SK-N-SH (cell line): Measurements from ENCODE around the gene KIF13A. TPM values are rescaled to one million over a fixed set of nuclear protein-coding genes. Genes with fewer than 3 reads are reported as not detected.

ENCODE experiments used
- CTCF ChIA-PET: fragments of 300-600, 350-600 bp; formaldehyde crosslinking; extraction: SDS; loops from one replicate; lab custom pipeline; 2021; lab: Yijun Ruan, JAX
- POLR2A ChIA-PET: fragments of 350-600 bp; sonication (Branson Sonifier 250); formaldehyde crosslinking; extraction: SDS; loops from one replicate; lab custom pipeline; 2020; ENCODE audit warnings: antibody characterized with exemption, inconsistent platforms; lab: Yijun Ruan, JAX
- DNase-seq: peaks from one replicate; pipeline ENCODE4 v3.0.0; 2012
- H2AFZ ChIP-seq: fragments of 200-600 bp; sonication (generic); 2 replicates; pipeline ENCODE4 v1.8.1; 2016; ENCODE audit warnings: antibody characterized with exemption, mild to moderate bottlenecking, low read depth
- H3F3A ChIP-seq: fragments of 200-600 bp; sonication (generic); replicated peaks from 2 replicates; pipeline ENCODE3; 2016; ENCODE audit warnings: antibody characterized with exemption, mild to moderate bottlenecking; ENCODE audit not compliant: insufficient read depth
- H3K27ac ChIP-seq, 2 experiments: fragments of 200-500 bp in 1 of 2; fragments of 200-600 bp in 1 of 2; sonication (Bioruptor generic) in 1 of 2; sonication (generic), shearing (Covaris generic) in 1 of 2; 2 replicates each; pipeline versions ENCODE4 v1.5.1 to v1.6.1; 2014 to 2016; ENCODE audit warnings: low read depth in 2 of 2, inconsistent platforms in 1 of 2, low read length in 1 of 2, mild to moderate bottlenecking in 1 of 2, mixed read lengths in 1 of 2
- H3K27me3 ChIP-seq: fragments of 200-600 bp; sonication (generic), shearing (Covaris generic); 2 replicates; pipeline ENCODE4 v1.6.1; 2016; ENCODE audit warnings: mixed run types; ENCODE audit not compliant: insufficient read depth
- H3K36me3 ChIP-seq, 2 experiments: fragments of 200-500 bp in 1 of 2; fragments of 200-600 bp in 1 of 2; sonication (Bioruptor generic) in 1 of 2; sonication (generic) in 1 of 2; replicated peaks in 1 of 2; 2 replicates each; pipeline versions ENCODE3 to v1.5.1; 2014 to 2016; ENCODE audit warnings: low read length in 1 of 2, mild to moderate bottlenecking in 1 of 2; ENCODE audit not compliant: insufficient read depth in 2 of 2, control insufficient read depth in 1 of 2
- H3K4me1 ChIP-seq, 2 experiments: fragments of 200-500 bp in 1 of 2; fragments of 200-600 bp in 1 of 2; sonication (Bioruptor generic) in 1 of 2; sonication (generic), shearing (Covaris generic) in 1 of 2; 2 replicates each; pipeline versions ENCODE4 v1.5.1 to v1.6.1; 2014 to 2016; ENCODE audit warnings: low read depth in 1 of 2, low read length in 1 of 2, mixed run types in 1 of 2; ENCODE audit not compliant: insufficient read depth in 2 of 2, control insufficient read depth in 1 of 2
- H3K4me2 ChIP-seq: fragments of 200-600 bp; sonication (generic), shearing (Covaris generic); 2 replicates; pipeline ENCODE4 v1.6.1; 2017; ENCODE audit warnings: mixed run types
- H3K4me3 ChIP-seq, 2 experiments: fragments of 200-500 bp in 1 of 2; fragments of 200-600 bp in 1 of 2; sonication (Bioruptor generic) in 1 of 2; sonication (generic), shearing (Covaris generic) in 1 of 2; 2 replicates each; pipeline versions ENCODE4 v1.5.1 to v1.8.1; 2014 to 2016; ENCODE audit warnings: low read depth in 2 of 2, inconsistent platforms in 1 of 2, low read length in 1 of 2, mild to moderate bottlenecking in 1 of 2, mixed read lengths in 1 of 2, moderate library complexity in 1 of 2
- H3K79me2 ChIP-seq: fragments of 200-600 bp; sonication (generic); 2 replicates; pipeline ENCODE4 v1.8.1; 2017; ENCODE audit warnings: mild to moderate bottlenecking; ENCODE audit not compliant: insufficient read depth
- H3K9ac ChIP-seq: fragments of 200-600 bp; sonication (generic); 2 replicates; pipeline ENCODE4 v1.6.1; 2017; ENCODE audit warnings: mixed run types
- H3K9me2 ChIP-seq: fragments of 200-600 bp; sonication (generic); 2 replicates; pipeline ENCODE4 v1.6.1; 2017; ENCODE audit warnings: mixed run types
- H3K9me3 ChIP-seq: fragments of 200-600 bp; sonication (generic); 2 replicates; pipeline ENCODE4 v1.6.1; 2017; ENCODE audit warnings: mixed run types, mild to moderate bottlenecking, moderate library complexity
- H4K20me1 ChIP-seq: fragments of 200-600 bp; sonication (generic); 2 replicates; pipeline ENCODE4 v1.6.1; 2017; ENCODE audit warnings: mild to moderate bottlenecking, mixed run types; ENCODE audit not compliant: insufficient read depth
- CHD2 ChIP-seq: fragments of 150-350 bp; IDR thresholded peaks from 2 replicates; pipeline ENCODE4 v1.6.1; 2018; ENCODE audit warnings: low read length; ENCODE audit not compliant: partially characterized antibody
- ELF1 ChIP-seq: IDR thresholded peaks from 2 replicates; pipeline ENCODE4 v1.4.0; 2012
- EP300 ChIP-seq, 2 experiments: IDR thresholded peaks; 2 replicates each; pipeline versions ENCODE4 v1.4.0 to v1.6.1; 2012; ENCODE audit warnings: borderline replicate concordance in 1 of 2, low read depth in 1 of 2, low read length in 1 of 2
- FOSL2 ChIP-seq: IDR thresholded peaks from 2 replicates; pipeline ENCODE4 v1.4.0; 2012; ENCODE audit warnings: low read depth, mild to moderate bottlenecking, moderate library complexity, borderline replicate concordance
- FOXM1 ChIP-seq: IDR thresholded peaks from 2 replicates; pipeline ENCODE4 v1.4.0; 2012; ENCODE audit warnings: low read depth, mild to moderate bottlenecking
- GABPA ChIP-seq: IDR thresholded peaks from 2 replicates; pipeline ENCODE4 v1.4.0; 2012; ENCODE audit warnings: low read depth, mild to moderate bottlenecking
- GATA2 ChIP-seq: sonication (generic); formaldehyde crosslinking; IDR thresholded peaks from 2 replicates; pipeline ENCODE4 v1.5.0; 2020; ENCODE audit warnings: mild to moderate bottlenecking, missing genetic modification reagents
- JUND ChIP-seq: IDR thresholded peaks from 2 replicates; pipeline ENCODE4 v1.4.0; 2012
- MAX ChIP-seq: IDR thresholded peaks from 2 replicates; pipeline ENCODE4 v1.4.0; 2012; ENCODE audit warnings: low read depth
- MEF2A ChIP-seq: IDR thresholded peaks from 2 replicates; pipeline ENCODE4 v1.4.0; 2012; ENCODE audit warnings: low read depth, borderline replicate concordance
- MXI1 ChIP-seq: IDR thresholded peaks from 2 replicates; pipeline ENCODE4 v1.6.1; 2012; ENCODE audit warnings: mild to moderate bottlenecking, low read depth, low read length, improper control_type of control experiment
- NRF1 ChIP-seq: IDR thresholded peaks from 2 replicates; pipeline ENCODE4 v1.6.1; 2012; ENCODE audit warnings: low read depth, mild to moderate bottlenecking, low read length
- POLR2AphosphoS5 ChIP-seq: IDR thresholded peaks from 2 replicates; pipeline ENCODE4 v1.6.1; 2012; ENCODE audit warnings: low read depth, low read length
- RAD21 ChIP-seq: IDR thresholded peaks from 2 replicates; pipeline ENCODE4 v1.6.1; 2012; ENCODE audit warnings: mild to moderate bottlenecking, low read length
- RCOR1 ChIP-seq: fragments of 150-350 bp; IDR thresholded peaks from 2 replicates; pipeline ENCODE4 v1.6.1; 2017; ENCODE audit warnings: antibody characterized with exemption, low read length
- SIN3A ChIP-seq: IDR thresholded peaks from 2 replicates; pipeline ENCODE4 v1.6.1; 2012; ENCODE audit warnings: low read depth, mild to moderate bottlenecking, low read length, moderate library complexity, borderline replicate concordance
- TEAD4 ChIP-seq: IDR thresholded peaks from 2 replicates; pipeline ENCODE4 v1.4.0; 2012; ENCODE audit warnings: mild to moderate bottlenecking, borderline replicate concordance; ENCODE audit not compliant: insufficient read depth
- YY1 ChIP-seq: IDR thresholded peaks from 2 replicates; pipeline ENCODE4 v1.4.0; 2012; ENCODE audit warnings: low read depth, mild to moderate bottlenecking
- WGBS: methylation state at CpG from one replicate; pipeline ENCODE4 v1.1.6; 2017; ENCODE audit warnings: low lambda C conversion rate; 5-methylcytosine and 5-hydroxymethylcytosine counted together
- polyA plus RNA-seq, 3 experiments: library from polyadenylated mRNA; depleted of rRNA; stranded (reverse); fragments of >200 nt; gene quantifications; 2 replicates each; pipeline ENCODE4 v1.2.3, GENCODE V29; 2012
- TF ChIP-seq, protein P1 (sequence below): fragments of 200-600 bp; sonication (generic); IDR thresholded peaks from 2 replicates; pipeline ENCODE4 v1.6.1; 2017; ENCODE audit warnings: antibody characterized with exemption, mild to moderate bottlenecking, moderate library complexity
- TF ChIP-seq, protein P2 (sequence below): IDR thresholded peaks from 2 replicates; pipeline ENCODE4 v1.4.0; 2012; ENCODE audit warnings: low read depth, borderline replicate concordance

KIF13A gene
- polyA plus RNA-seq, 1 of the 3 experiments (the other 2 are of a cell fraction) = 18.2 TPM

GRCh38 chr6:17883665-17884497 lies 103.6 kb downstream of the KIF13A start:
- no peak for TF ChIP-seq RCOR1
- TF ChIP-seq NRF1 = no peak
- TF ChIP-seq ELF1 = no peak
- no peak for TF ChIP-seq FOSL2
- TF ChIP-seq SIN3A = no peak
- no peak for TF ChIP-seq YY1
- no peak for TF ChIP-seq CHD2
- TF ChIP-seq TEAD4 = no peak
- TF ChIP-seq JUND = no peak
- TF ChIP-seq, protein P1, sequence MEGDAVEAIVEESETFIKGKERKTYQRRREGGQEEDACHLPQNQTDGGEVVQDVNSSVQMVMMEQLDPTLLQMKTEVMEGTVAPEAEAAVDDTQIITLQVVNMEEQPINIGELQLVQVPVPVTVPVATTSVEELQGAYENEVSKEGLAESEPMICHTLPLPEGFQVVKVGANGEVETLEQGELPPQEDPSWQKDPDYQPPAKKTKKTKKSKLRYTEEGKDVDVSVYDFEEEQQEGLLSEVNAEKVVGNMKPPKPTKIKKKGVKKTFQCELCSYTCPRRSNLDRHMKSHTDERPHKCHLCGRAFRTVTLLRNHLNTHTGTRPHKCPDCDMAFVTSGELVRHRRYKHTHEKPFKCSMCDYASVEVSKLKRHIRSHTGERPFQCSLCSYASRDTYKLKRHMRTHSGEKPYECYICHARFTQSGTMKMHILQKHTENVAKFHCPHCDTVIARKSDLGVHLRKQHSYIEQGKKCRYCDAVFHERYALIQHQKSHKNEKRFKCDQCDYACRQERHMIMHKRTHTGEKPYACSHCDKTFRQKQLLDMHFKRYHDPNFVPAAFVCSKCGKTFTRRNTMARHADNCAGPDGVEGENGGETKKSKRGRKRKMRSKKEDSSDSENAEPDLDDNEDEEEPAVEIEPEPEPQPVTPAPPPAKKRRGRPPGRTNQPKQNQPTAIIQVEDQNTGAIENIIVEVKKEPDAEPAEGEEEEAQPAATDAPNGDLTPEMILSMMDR = no peak
- no peak for TF ChIP-seq EP300 (IDR thresholded peaks at IDR 0.05; ENCODE audit: borderline replicate concordance in 1 of 2, low read depth in 1 of 2, low read length in 1 of 2)
- TF ChIP-seq, protein P2, sequence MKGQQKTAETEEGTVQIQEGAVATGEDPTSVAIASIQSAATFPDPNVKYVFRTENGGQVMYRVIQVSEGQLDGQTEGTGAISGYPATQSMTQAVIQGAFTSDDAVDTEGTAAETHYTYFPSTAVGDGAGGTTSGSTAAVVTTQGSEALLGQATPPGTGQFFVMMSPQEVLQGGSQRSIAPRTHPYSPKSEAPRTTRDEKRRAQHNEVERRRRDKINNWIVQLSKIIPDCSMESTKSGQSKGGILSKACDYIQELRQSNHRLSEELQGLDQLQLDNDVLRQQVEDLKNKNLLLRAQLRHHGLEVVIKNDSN = no peak
- no peak for TF ChIP-seq MEF2A
- TF ChIP-seq RAD21 = no peak
- TF ChIP-seq GABPA = no peak
- no peak for TF ChIP-seq POLR2AphosphoS5
- no peak for TF ChIP-seq GATA2 (CRISPR knock-in tag)
- TF ChIP-seq MAX = no peak
- TF ChIP-seq MXI1 = no peak
- no peak for TF ChIP-seq FOXM1

More at GRCh38 chr6:17883665-17884497, 103.6 kb downstream of the KIF13A start:
- Histone ChIP-seq H3K9me3 (no peaks in the 10 kb centered on the region), H4K20me1 (no peaks in the 10 kb centered on the region), H3K36me3 (no peaks in the 10 kb centered on the region), H3K27me3 (no peaks in the 10 kb centered on the region), H2AFZ (no peak overlapping the region), H3F3A (peaks cover 5% of the 10 kb centered on the region), H3K4me1 (peaks cover 0 to 23% of the 10 kb centered on the region in 2 experiments; a peak in 1 of 4 replicates), H3K4me3 (no peak overlapping the region), H3K9me2 (no peaks in the 10 kb centered on the region), H3K79me2 (peaks cover 29% of the 10 kb centered on the region), H3K27ac (no peak overlapping the region), H3K4me2 (no peak overlapping the region), H3K9ac (no peak overlapping the region)
- 95% methylated on average over 2 of the region's 2 CpGs for WGBS
- POLR2A ChIA-PET = no interaction called here
- CTCF ChIA-PET = no interaction called here
- DNase-seq = no peak
